ENCODE data around the gene NFATC1.

GRCh38 chr18:79537758-79538157 is 142.0 kb downstream of the NFATC1 start:
- TF ChIP-seq EZH2phosphoT487 (IDR thresholded peaks at IDR 0.05; ENCODE audit: low read depth, severe bottlenecking, unreplicated experiment), result no peak
- TF ChIP-seq, protein P1, sequence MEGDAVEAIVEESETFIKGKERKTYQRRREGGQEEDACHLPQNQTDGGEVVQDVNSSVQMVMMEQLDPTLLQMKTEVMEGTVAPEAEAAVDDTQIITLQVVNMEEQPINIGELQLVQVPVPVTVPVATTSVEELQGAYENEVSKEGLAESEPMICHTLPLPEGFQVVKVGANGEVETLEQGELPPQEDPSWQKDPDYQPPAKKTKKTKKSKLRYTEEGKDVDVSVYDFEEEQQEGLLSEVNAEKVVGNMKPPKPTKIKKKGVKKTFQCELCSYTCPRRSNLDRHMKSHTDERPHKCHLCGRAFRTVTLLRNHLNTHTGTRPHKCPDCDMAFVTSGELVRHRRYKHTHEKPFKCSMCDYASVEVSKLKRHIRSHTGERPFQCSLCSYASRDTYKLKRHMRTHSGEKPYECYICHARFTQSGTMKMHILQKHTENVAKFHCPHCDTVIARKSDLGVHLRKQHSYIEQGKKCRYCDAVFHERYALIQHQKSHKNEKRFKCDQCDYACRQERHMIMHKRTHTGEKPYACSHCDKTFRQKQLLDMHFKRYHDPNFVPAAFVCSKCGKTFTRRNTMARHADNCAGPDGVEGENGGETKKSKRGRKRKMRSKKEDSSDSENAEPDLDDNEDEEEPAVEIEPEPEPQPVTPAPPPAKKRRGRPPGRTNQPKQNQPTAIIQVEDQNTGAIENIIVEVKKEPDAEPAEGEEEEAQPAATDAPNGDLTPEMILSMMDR (IDR thresholded peaks at IDR 0.05; ENCODE audit: poor library complexity), result no peak
- no peak for TF ChIP-seq EZH2 (IDR thresholded peaks at IDR 0.05; ENCODE audit: borderline replicate concordance)
